ENCODE measurements around the gene SEC61G. TPM values are rescaled to one million over a fixed set of nuclear protein-coding genes. Genes with fewer than 3 reads are reported as not detected.

Gene SEC61G
- total RNA-seq, 1 experiment from 2014 or later, result 176 TPM

DNA sequence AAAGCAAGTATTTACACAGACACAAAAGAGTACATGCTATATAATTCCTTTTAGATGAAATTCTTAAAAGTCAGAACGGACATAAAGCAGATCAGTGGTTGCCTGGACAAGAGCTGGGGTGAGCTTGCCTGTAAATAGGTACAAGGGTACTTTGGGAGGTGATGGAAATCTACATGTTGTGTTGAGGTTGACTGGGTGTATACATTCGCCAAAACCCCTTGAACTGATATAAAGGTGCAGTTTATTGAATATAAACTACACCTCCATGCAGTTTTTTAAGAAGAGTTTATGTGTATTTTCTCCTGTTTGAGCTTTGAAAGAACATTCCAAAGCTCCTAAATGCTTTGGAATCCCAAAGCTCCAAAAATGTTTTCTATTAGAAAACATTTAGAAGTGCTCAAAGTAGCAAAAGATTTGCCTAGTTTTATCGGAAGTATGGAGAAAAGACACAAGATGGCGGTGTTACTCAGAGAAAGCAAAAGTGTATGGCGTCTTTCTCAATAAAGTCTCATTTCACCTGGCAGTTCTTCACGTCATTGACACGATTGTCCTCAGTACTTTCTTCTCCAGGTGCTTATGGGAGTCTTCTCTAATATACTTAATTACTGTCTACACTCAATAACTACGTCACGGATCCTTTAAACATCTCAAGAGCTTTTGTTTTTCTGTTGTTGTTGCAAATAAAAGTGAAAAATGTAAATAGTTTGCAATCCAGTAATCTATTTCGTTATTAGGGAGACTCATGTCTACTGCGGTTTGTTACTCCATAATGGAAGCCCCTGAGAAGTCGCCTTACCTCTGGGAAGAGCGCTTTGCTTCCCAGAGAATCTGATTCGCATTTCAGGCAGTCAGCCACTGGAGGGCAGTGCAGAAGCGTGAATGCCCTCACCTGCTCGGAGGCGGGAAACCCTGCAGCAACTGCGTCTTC lies 14.7 kb upstream of the SEC61G start:
- H3K27ac ChIP-seq (ENCODE audit: insufficient read length, low read depth, low read length), result no peak overlapping the region
- no peak overlapping the region for H3T11ph ChIP-seq (ENCODE audit: low read length)
- no peaks in the 10 kb centered on the region for H3K79me1 ChIP-seq (ENCODE audit: insufficient read depth, low read depth, low read length, poor library complexity, severe bottlenecking)
- no peak overlapping the region for H2BK120ac ChIP-seq (ENCODE audit: low read depth, low read length, poor library complexity, severe bottlenecking)
- H3K56ac ChIP-seq (ENCODE audit: insufficient read length, low read depth, low read length), result no peak overlapping the region
- Mint-ChIP-seq H3K4me1 (peaks cover 4 to 6% of the 10 kb centered on the region in 2 experiments; a peak in 3 of 4 replicates), H3K36me3 (ENCODE audit: insufficient read depth in 1 of 3, low read depth in 3 of 3) (peaks cover 5 to 15% (median 14%) of the 10 kb centered on the region in 3 experiments), H3K27ac (peak overlapping the region in 2 of 3 experiments; percentile 77 to 81; a peak in 2 of 7 replicates), H3K9me3 (peaks cover 23 to 26% of the 10 kb centered on the region in 2 experiments), H3K27me3 (ENCODE audit: low read depth) (peaks cover 15% of the 10 kb centered on the region), H3K4me3 (peak overlapping the region; percentile 42 to 43; a peak in 3 of 5 replicates)
- H4K91ac ChIP-seq (ENCODE audit: insufficient read length, low read depth, low read length), result no peak overlapping the region
- H3K18ac ChIP-seq (ENCODE audit: insufficient read length, low read depth, low read length), result no peak overlapping the region
- H3K23ac ChIP-seq (ENCODE audit: insufficient read length, low read depth, low read length), result no peak overlapping the region
- no peak overlapping the region for H2BK15ac ChIP-seq (ENCODE audit: low read depth, low read length)
- TF ChIP-seq, protein P1, sequence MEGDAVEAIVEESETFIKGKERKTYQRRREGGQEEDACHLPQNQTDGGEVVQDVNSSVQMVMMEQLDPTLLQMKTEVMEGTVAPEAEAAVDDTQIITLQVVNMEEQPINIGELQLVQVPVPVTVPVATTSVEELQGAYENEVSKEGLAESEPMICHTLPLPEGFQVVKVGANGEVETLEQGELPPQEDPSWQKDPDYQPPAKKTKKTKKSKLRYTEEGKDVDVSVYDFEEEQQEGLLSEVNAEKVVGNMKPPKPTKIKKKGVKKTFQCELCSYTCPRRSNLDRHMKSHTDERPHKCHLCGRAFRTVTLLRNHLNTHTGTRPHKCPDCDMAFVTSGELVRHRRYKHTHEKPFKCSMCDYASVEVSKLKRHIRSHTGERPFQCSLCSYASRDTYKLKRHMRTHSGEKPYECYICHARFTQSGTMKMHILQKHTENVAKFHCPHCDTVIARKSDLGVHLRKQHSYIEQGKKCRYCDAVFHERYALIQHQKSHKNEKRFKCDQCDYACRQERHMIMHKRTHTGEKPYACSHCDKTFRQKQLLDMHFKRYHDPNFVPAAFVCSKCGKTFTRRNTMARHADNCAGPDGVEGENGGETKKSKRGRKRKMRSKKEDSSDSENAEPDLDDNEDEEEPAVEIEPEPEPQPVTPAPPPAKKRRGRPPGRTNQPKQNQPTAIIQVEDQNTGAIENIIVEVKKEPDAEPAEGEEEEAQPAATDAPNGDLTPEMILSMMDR (conservative IDR thresholded peaks at IDR 0.05), result peak; percentile 88
- no peak overlapping the region for H3K14ac ChIP-seq (ENCODE audit: insufficient read depth, low read length)
- no peak overlapping the region for H3K4ac ChIP-seq (ENCODE audit: low read depth, low read length)
- no peak overlapping the region for H4K5ac ChIP-seq (ENCODE audit: insufficient read length, low read depth, low read length)
- H3K79me2 ChIP-seq (ENCODE audit: insufficient read depth, low read length), result no peaks in the 10 kb centered on the region
- no peaks in the 10 kb centered on the region for H3K27me3 ChIP-seq (ENCODE audit: insufficient read depth, low read length)
- H3K4me1 ChIP-seq (ENCODE audit: insufficient read depth, low read length), result no peaks in the 10 kb centered on the region
- no peaks in the 10 kb centered on the region for H4K20me1 ChIP-seq (ENCODE audit: control insufficient read depth, insufficient read depth, insufficient read length)
- H3K4me2 ChIP-seq (ENCODE audit: insufficient read depth, insufficient read length, low read length), result peak overlapping the region; percentile 20
- H3K9me3 ChIP-seq (ENCODE audit: control insufficient read depth, low read depth, low read length), result peaks cover 5% of the 10 kb centered on the region
- H2AFZ ChIP-seq (ENCODE audit: low read length), result no peak overlapping the region
- DNase-seq, result peak; percentile 90
- H2AK5ac ChIP-seq (ENCODE audit: insufficient read length, low read length), result no peak overlapping the region
- no peak overlapping the region for H2BK20ac ChIP-seq (ENCODE audit: low read depth, low read length, poor library complexity, severe bottlenecking)
- H2BK5ac ChIP-seq (ENCODE audit: insufficient read length, low read length), result no peak overlapping the region
- no peak overlapping the region for H2BK12ac ChIP-seq (ENCODE audit: insufficient read length, low read depth, low read length)
- H4K8ac ChIP-seq (replicated peaks; ENCODE audit: insufficient read length, low read depth, low read length), result no peak overlapping the region
- H3K9ac ChIP-seq (ENCODE audit: extremely low read depth, insufficient read length, low read length), result no peak overlapping the region
- WGBS (ENCODE audit: extremely low coverage, insufficient read length, low lambda C conversion rate), result no CpG with 5 or more reads among the region's 18 CpGs
- H3K23me2 ChIP-seq (ENCODE audit: insufficient read length, low read depth, low read length, poor library complexity, severe bottlenecking), result no peaks in the 10 kb centered on the region
